Testis (tissue), 2 donors: ENCODE data around the gene JCAD.

Source experiments
- POLR2A ChIP-seq: fragments of 450-650 bp; IDR thresholded peaks from one replicate; pipeline ENCODE4 v1.6.1; 2017; ENCODE audit warnings: antibody characterized with exemption, mild to moderate bottlenecking, moderate library complexity
- TF ChIP-seq, protein P1 (sequence below), 3 experiments: fragments of 450-650 bp in 2 of 3; fragments of 200-600 bp in 1 of 3; sonication (generic) in 1 of 3; IDR thresholded peaks; one replicate each; pipeline ENCODE4 v1.5.1; 2016 to 2019; ENCODE audit warnings: antibody characterized with exemption in 3 of 3, mild to moderate bottlenecking in 2 of 3, moderate library complexity in 1 of 3

DNA sequence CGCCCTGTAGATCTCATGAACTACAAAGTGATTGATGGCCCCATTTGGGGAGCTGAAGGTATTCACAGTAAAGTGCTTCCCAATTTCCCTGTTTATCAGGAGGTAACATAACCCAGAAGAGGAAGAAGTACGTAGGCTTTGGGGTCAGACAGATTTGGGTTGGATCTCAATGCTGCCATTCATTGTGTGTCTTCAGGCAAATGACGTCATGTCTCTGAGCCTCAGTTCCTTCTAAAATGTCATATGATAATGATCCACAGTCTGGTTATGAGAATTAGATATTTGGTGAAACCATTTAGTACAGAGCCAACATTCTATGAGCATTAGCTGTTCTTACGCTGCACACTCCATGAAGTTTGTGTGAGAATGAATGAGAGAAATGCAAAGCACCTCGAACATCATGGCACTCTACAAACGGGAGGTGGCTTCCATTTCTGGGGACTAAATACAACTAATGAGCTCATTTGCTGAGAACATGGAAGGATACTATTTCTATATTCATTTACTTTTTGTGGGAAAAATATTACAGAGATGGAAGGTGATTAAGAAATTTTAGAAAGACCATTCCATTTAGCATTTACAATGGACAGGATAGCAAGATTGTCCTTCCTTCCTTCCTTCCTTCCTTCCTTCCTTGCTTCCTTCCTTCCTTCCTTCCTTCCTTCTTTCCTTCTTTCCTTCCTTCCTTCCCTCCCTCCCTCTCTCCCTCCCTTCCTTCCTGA, 13.8 kb upstream of the JCAD start:
- TF ChIP-seq, protein P1, sequence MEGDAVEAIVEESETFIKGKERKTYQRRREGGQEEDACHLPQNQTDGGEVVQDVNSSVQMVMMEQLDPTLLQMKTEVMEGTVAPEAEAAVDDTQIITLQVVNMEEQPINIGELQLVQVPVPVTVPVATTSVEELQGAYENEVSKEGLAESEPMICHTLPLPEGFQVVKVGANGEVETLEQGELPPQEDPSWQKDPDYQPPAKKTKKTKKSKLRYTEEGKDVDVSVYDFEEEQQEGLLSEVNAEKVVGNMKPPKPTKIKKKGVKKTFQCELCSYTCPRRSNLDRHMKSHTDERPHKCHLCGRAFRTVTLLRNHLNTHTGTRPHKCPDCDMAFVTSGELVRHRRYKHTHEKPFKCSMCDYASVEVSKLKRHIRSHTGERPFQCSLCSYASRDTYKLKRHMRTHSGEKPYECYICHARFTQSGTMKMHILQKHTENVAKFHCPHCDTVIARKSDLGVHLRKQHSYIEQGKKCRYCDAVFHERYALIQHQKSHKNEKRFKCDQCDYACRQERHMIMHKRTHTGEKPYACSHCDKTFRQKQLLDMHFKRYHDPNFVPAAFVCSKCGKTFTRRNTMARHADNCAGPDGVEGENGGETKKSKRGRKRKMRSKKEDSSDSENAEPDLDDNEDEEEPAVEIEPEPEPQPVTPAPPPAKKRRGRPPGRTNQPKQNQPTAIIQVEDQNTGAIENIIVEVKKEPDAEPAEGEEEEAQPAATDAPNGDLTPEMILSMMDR (IDR thresholded peaks at IDR 0.05), result no peak
- no peak for TF ChIP-seq POLR2A
